ENCODE data around the gene APMAP.

APMAP gene

DNA sequence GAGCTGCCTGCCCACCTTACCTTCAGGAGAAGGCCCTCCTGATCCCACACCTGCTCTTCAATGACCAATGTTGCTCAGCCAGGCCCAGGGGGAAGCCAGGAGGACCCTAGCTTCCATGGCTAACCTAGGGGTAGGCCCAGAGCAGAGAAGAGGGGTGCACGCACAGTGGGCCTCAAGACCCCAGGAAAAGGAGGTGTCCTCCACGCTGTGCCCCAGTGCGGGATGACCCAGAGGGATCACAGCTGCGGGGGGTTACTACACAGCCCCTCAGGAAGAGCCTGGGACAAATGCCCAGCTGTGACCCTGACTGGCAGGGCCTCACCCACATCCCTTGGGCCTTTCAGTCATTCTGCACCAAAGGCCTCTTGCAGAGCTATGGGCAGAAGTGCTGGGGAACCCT lies 31.6 kb upstream of the APMAP start:
- TF ChIP-seq, protein P1, sequence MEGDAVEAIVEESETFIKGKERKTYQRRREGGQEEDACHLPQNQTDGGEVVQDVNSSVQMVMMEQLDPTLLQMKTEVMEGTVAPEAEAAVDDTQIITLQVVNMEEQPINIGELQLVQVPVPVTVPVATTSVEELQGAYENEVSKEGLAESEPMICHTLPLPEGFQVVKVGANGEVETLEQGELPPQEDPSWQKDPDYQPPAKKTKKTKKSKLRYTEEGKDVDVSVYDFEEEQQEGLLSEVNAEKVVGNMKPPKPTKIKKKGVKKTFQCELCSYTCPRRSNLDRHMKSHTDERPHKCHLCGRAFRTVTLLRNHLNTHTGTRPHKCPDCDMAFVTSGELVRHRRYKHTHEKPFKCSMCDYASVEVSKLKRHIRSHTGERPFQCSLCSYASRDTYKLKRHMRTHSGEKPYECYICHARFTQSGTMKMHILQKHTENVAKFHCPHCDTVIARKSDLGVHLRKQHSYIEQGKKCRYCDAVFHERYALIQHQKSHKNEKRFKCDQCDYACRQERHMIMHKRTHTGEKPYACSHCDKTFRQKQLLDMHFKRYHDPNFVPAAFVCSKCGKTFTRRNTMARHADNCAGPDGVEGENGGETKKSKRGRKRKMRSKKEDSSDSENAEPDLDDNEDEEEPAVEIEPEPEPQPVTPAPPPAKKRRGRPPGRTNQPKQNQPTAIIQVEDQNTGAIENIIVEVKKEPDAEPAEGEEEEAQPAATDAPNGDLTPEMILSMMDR (IDR thresholded peaks at IDR 0.05), result no peak
- no peak for TF ChIP-seq ZFX (IDR thresholded peaks at IDR 0.05; ENCODE audit: borderline replicate concordance)
- H3K27ac ChIP-seq, result no peak overlapping the region

DNA sequence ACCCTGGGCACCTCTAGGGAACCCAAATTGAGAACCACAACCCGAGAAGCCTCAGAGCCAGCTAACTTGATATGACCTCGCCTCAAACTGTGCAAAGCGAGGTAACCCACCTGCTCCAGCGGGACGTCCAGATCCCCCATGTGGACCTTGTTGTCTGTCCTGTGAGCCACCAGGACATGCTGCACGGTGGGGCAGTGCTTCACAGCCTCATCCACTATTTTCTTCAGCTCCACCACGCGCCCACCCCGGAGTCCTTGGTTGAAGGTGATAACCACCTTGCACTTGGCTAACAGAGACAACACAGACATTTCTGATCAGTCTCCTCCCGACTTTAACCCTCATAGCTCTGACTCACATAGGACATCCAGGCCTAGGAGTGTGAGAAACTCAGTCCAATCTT lies 30.8 kb upstream of the APMAP start:
- no peak for TF ChIP-seq ZFX (IDR thresholded peaks at IDR 0.05; ENCODE audit: borderline replicate concordance)
- H3K27ac ChIP-seq, result no peak overlapping the region

DNA sequence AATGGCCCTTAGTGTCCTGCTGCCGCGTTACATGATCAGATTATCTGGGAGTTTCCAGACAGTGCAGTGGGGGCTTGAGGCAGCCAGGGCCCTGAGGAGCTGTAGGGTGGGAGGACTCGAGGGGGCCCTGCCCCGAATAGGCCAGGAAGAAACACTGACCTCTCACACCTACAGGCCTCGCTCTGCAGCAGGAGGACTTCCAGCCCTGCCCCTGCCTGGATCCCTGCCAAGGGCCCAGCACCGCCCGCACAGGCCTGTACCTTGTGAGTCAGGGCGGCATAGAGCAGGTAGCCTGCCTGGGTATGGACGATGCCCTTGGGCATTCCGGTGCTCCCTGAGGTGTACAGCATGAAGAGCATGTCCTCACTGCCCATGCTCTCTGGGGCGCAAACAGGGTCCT lies 30.1 kb upstream of the APMAP start:
- TF ChIP-seq ZFX (IDR thresholded peaks at IDR 0.05; ENCODE audit: borderline replicate concordance), result no peak
- TF ChIP-seq, protein P1 (IDR thresholded peaks at IDR 0.05), result no peak
- no peak overlapping the region for H3K27ac ChIP-seq

DNA sequence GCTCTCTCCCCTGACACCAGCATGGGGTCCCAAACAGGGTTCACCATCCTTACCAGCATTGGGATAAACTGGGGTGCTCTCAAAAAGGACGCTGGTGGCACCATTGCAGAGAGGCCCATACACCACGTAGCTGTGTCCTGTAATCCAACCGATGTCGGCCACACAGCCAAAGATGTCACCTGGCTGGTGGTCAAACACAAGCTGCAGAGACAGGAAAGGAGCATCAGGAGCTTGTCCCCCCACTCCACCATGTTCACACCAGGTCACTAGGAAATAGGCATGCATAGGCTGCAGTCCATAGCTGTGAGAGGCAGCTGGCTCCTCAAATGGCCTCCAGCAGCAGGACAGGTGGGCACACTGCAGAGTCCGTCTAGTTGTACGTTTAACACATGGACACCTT lies 28.8 kb upstream of the APMAP start:
- no peak overlapping the region for H3K27ac ChIP-seq
- no peak for TF ChIP-seq ZFX (IDR thresholded peaks at IDR 0.05; ENCODE audit: borderline replicate concordance)
- TF ChIP-seq, protein P1 (IDR thresholded peaks at IDR 0.05), result no peak

DNA sequence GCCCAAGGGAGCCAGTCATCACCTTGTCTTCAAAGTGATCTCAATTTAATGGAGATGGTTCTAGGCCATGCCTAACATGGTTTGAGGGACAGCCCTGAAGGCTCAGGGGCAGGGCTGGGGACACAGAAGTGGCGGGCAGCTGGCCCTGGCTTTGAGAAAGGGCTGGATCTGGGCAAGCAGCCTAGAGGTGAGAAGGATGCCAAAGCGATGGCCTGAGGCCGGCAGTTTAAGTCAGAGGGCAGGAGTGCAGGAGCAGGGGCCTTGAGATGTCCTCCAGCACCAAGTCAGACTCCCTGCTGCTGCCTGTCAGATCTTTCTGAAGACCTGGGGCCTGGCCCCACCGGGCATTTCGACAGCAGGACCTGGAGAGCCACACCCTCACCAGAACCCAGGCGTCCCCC lies 28.4 kb upstream of the APMAP start:
- H3K27ac ChIP-seq, result no peak overlapping the region
- TF ChIP-seq ZFX (IDR thresholded peaks at IDR 0.05; ENCODE audit: borderline replicate concordance), result no peak
- TF ChIP-seq, protein P1 (IDR thresholded peaks at IDR 0.05), result no peak

DNA sequence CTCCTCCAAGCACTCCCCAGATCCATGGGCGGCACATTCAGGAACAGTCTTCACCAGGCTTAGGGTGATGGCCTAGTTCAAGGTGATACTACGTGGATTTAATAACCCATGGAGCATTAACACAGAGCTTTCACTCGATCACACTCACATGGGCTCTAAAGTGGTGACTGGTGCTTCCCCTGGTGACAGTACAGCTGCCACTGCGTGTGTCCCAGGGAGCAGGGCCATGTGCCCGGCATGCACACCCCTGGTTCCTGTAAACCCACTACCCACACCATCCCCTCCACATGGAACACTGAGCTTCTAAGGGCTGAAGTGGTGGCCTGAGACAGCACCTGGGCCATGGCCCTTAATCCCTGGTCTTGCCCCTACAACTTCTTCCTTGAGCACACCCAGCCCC lies 27.8 kb upstream of the APMAP start:
- no peak overlapping the region for H3K27ac ChIP-seq
- TF ChIP-seq, protein P1 (IDR thresholded peaks at IDR 0.05), result no peak
- no peak for TF ChIP-seq ZFX (IDR thresholded peaks at IDR 0.05; ENCODE audit: borderline replicate concordance)

DNA sequence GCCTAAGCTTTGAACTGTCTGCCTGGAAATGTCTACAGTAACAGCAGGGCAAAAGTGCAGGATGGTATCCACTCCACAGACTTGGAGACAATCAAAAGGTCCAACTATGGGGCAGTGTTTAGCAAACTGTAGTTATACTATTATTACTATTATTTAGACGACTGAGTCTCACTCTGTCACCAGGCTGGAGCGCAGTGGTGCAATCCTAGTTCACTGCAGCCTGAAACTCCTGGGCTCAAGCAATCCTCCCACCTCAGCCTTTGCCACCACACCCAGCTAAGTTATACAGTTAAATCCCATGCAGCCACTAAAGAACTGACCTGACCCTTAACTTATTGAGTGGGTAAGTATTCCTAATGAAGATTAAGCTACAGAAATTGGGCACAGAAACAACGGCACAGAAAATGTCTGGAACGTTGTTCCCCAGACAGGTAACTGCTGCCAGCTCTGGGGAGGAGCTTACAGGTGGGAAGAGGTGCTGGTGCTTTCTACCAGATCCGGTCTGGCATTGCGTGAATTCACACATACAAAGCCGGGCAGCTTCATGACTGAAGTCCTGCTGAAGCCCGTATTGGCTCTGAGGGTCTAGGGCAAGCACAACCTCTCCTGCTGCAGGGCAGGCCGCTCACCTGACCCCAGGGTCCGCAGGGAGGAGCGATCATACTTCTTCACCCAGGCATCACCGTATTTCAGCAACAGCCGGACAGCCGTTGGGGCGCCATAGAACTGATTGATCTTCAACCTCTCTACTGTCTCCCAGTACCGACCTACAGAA lies 27.0 kb upstream of the APMAP start:
- TF ChIP-seq, protein P1 (IDR thresholded peaks at IDR 0.05), result no peak
- no peak for TF ChIP-seq ZFX (IDR thresholded peaks at IDR 0.05; ENCODE audit: borderline replicate concordance)
- no peak overlapping the region for H3K27ac ChIP-seq

DNA sequence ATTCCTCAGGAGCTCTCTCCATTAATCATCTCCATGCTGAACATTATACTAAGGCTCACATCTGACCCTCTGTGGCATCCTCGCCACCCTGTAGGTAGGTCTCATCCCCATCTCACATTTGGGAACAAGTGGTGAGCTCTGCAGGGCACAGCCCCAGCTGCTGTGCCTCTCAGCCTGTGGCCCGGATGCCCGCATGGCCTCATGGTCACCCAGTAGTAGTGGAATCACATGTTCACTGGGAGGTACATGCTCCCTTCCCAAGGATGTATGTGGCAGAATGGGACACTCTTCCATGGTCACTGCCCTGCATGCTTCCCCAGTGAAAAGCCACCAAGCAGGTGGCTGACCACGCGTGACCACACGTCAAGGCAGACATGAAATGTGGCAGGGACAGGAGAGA lies 26.3 kb upstream of the APMAP start:
- H3K27ac ChIP-seq, result no peak overlapping the region
- TF ChIP-seq, protein P1 (IDR thresholded peaks at IDR 0.05), result no peak
- TF ChIP-seq ZFX (IDR thresholded peaks at IDR 0.05; ENCODE audit: borderline replicate concordance), result no peak

All from 22Rv1 (cell line).